Panc1 (cell line): ENCODE data around the gene EBNA1BP2.

ENCODE experiments used
- CTCF ChIP-seq: fragments of 450-650 bp; IDR thresholded peaks from 2 replicates; pipeline ENCODE4 v1.5.1; 2017; ENCODE audit warnings: mild to moderate bottlenecking
- POLR2AphosphoS5 ChIP-seq: IDR thresholded peaks from 2 replicates; pipeline ENCODE4 v1.6.1; 2012; ENCODE audit warnings: mild to moderate bottlenecking, low read depth, low read length, moderate library complexity
- REST ChIP-seq, 2 experiments: IDR thresholded peaks; 2 replicates each; pipeline ENCODE4 v1.6.1; 2011 to 2012; ENCODE audit warnings: low read depth in 2 of 2, control low read depth in 1 of 2, low read length in 1 of 2, mild to moderate bottlenecking in 1 of 2, moderate library complexity in 1 of 2; ENCODE audit not compliant: insufficient read depth in 1 of 2

GRCh38 chr1:43149889-43150288, 22.2 kb downstream of the EBNA1BP2 start:
- no peak for TF ChIP-seq POLR2AphosphoS5
- TF ChIP-seq CTCF: no peak
- TF ChIP-seq REST (IDR thresholded peaks at IDR 0.05; ENCODE audit: insufficient read depth in 1 of 2, low read depth in 2 of 2, low read length in 1 of 2): no peak
